ENCODE measurements around the gene MAGI2.
"Not testable (repeated sequence)": the region's sequence is repeated elsewhere in the genome, so short reads cannot be mapped to it uniquely, and the experiment has no call there.

The MAGI2 gene

GRCh38 chr7:79035858-79036257 lies 417.6 kb downstream of the MAGI2 start:
- no peak for DNase-seq

DNA sequence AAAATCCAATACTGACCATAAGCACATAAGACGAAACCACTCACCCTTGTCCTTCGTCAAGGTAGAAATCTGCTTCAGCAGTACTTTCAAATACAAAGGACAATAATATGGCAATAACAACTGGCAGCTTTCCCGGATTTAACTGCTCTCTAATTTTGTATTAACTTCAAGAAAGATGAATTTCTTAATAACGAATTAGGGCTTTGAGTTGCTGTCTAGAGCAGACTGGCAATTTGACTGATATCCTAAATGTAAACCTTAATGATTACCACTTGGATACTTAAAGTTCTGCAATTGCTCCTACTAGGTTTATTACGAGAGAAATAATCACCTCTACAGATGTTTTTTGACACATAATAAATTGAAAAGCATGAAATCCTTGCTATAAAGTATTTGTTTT lies 418.7 kb downstream of the MAGI2 start:
- DNase-seq, result no peak

- DNase-seq, result not testable (repeated sequence)
These were observed 433.8 kb downstream of the MAGI2 start for GRCh38 chr7:79019711-79020110.

DNA sequence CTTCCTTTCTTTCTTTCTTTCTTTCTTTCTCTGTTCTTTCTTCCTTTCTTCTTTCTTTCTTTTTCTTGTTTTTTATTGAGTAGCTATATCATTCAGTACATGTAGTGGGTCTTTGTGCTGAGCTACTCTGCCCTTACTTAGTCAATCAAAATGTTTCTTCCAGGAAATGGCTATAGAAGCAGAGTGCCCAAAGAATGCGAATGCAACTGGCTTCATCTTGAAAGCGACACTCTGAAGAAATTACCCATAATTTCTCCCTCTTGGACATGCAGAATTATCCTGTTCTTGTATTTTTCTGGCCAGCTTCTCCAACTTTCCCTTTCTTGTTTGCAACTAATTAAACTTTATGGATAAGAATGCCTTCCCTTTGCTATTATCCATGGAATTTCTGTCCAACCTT lies 441.5 kb downstream of the MAGI2 start:
- DNase-seq, result no peak

GRCh38 chr7:79009647-79010046 lies 443.8 kb downstream of the MAGI2 start:
- DNase-seq, result no peak

- no peak for DNase-seq
These were observed 444.7 kb downstream of the MAGI2 start for GRCh38 chr7:79008786-79009185.

DNA sequence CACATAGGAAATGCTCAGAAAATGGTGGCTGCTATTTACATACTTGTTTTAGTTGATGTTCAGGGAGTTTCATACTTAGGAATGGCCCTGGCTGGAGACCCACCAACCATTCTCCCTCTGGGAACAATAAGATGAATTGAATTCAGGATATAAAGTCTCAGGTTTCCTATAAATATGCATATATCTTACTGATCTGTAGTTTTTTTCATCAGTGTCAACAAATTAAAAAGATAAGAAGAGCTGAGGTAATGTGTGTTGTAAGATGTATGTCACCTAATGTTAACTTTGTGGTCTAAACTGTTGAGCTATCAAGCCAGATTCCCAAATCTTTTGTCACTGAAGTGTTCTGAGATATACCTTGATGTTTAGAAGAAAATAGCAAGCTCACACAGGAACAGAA lies 457.5 kb downstream of the MAGI2 start:
- no peak for DNase-seq

GRCh38 chr7:78993341-78993740 lies 460.1 kb downstream of the MAGI2 start:
- no peak for DNase-seq

GRCh38 chr7:78985509-78985908 lies 468.0 kb downstream of the MAGI2 start:
- no peak for DNase-seq

- no peak for DNase-seq
These were observed 470.0 kb downstream of the MAGI2 start for GRCh38 chr7:78983483-78983882.

- DNase-seq, result no peak
These were observed 483.0 kb downstream of the MAGI2 start for GRCh38 chr7:78970440-78970916.

DNA sequence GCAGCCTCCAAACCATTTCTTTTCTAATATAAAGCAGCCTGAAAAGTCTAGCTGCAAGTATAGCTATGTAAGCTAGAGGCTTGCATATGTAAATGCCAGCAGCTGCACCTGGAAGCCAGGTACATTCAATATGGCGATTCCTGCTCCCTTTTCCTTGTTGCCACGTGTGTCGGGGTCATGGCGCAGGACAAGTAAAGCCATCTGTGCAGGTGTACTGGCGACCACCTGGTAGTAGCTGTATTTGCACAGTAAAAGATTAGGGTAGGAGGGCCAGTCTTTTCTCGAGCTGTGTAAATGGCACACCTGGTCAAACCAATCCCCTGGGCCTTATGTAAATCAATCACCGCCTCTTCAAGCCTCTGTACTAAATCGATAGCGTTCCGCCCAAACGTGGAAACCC lies 484.5 kb downstream of the MAGI2 start:
- DNase-seq, result no peak

DNA sequence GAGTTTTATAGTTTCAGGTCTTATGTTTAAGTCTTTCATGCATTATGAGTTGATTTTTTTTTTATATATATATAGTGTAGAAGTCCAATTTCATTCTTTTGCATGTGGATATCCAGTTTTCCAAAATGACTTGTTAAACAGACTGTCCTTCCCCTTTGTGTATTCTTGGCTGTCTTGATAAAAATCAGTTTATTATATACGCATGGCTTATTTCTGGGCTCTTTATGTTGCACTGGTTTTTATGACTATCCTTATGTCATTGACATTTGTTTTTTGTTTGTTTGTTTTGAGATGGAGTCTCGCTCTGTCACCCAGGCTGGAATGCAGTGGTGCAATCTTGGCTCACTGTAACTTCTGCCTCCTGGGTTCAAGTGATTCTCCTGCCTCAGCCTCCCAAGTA lies 485.9 kb downstream of the MAGI2 start:
- DNase-seq, result not testable (repeated sequence)

- no peak for DNase-seq
These were observed 486.4 kb downstream of the MAGI2 start for GRCh38 chr7:78967046-78967445.

DNA sequence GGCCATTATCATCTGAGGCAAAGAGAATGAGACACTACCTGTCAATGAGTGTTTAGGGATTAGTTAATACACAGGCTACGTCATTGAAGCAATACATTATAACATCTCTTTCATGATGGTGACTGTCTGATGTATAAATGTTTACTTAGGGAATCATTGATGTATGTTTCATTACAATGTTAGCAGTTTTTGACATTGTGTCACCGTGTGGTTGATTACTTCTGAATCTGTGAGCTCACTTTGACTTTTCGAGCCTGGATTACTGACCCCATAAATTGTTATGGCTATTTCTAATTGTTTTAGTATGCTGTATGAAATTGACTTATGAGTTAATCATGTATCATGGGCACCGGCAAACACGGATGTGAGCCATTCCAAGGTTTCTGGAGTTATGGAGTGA lies 494.0 kb downstream of the MAGI2 start:
- no peak for DNase-seq

DNA sequence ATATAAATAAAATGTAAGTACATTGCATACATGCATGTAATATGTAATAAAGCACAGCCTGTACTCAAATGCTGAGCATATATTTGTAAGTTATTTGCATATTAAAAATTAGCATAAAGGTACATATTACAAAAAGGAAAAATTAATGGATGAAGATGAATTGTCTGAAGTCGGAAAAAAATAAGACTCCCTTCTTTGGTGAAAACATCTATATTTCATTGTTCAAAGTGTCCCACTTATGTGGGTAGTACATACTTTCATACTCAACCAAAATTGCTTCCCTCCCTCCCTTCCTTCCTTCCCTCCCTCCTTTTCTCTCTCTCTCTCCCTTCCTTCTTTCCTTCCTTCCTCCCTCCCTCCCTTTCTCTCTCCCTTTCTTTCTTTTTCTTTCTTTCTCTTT lies 498.1 kb downstream of the MAGI2 start:
- DNase-seq, result no peak

DNA sequence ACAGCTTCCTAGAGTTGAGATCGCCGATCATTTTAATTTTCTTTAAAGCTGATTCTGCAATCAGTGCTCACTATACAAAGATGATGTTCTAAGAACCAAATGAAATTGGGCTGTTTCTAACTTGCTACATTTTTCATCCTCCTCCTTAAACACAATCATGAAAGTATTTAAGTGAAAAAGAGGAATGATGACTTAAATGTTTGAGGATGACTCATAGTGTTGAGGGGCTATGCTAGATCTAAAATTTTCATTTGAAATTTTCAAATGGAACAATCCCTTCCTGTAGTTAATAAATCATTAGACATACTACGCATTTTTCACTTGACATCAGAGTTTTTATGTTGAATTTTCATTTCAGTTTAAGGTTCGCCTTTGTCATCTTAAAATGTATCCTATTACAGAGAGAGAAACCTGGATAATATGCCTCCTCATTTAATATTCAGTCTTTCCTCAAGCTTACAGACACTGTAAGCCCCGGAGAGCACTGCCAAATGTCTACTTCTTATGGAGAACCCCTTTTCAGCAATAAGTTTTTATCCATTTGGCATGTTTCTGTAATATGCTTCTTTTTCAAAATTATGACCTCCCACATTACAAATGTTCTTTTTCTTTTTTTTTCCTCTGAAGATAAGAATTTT lies 499.6 kb downstream of the MAGI2 start:
- no peak for DNase-seq

- no peak for DNase-seq
These were observed 500.4 kb downstream of the MAGI2 start for GRCh38 chr7:78953090-78953489.

GRCh38 chr7:78939669-78940068 lies 513.8 kb downstream of the MAGI2 start:
- no peak for DNase-seq

GRCh38 chr7:78924581-78924980 lies 528.9 kb downstream of the MAGI2 start:
- no peak for DNase-seq

DNA sequence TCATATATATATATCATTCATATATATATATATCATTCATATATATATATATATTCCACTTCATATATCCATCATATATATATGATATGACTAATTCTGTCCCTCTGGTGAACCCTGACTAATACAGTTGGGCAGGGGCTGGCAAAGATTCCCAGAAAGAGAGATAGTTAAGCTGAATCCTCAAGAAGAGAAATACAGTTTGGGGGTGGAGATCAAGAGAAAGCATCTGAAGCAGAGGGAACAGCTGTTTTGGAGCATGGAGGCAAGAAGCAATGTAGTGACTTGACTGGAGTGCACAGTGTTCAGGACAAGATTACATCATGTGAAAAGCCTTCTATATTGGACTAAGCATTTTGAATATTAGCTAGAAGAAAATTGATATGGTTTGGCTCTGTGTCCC lies 540.7 kb downstream of the MAGI2 start:
- no peak for DNase-seq

- no peak for DNase-seq
These were observed 546.7 kb downstream of the MAGI2 start for GRCh38 chr7:78906735-78907134.

- DNase-seq, result no peak
These were observed 548.0 kb downstream of the MAGI2 start for GRCh38 chr7:78905436-78905835.

GRCh38 chr7:78904983-78905382 lies 548.5 kb downstream of the MAGI2 start:
- DNase-seq, result no peak

GRCh38 chr7:78901566-78901965 lies 551.9 kb downstream of the MAGI2 start:
- DNase-seq, result no peak

- no peak for DNase-seq
These were observed 552.7 kb downstream of the MAGI2 start for GRCh38 chr7:78900806-78901205.

All from CD4-positive, alpha-beta T cell treated with Interleukin-12 subunit alpha and Interleukin-12 subunit beta, for 1 hour (primary cell).